GM23338 (cell line): ENCODE measurements around the gene RAPGEF4. TPM values are rescaled to one million over a fixed set of nuclear protein-coding genes. Genes with fewer than 3 reads are reported as not detected.

Source experiments
- ATAC-seq: fragments of 200-7000 bp; cut with Tn5 transposase; 3 replicates; pipeline ENCODE4 v1.9.1; 2020
- DNase-seq: peaks from one replicate; pipeline ENCODE4 v3.0.0-alpha.2; 2015; ENCODE audit warnings: low spot score
- H2AFZ ChIP-seq: fragments of 200-600 bp; sonication (generic); 2 replicates; pipeline ENCODE4 v1.8.0; 2016; ENCODE audit warnings: antibody characterized with exemption, mild to moderate bottlenecking, moderate library complexity
- H3F3A ChIP-seq: fragments of 200-600 bp; sonication (generic); replicated peaks from 2 replicates; pipeline ENCODE4 v1.8.0; 2017; ENCODE audit warnings: antibody characterized with exemption, mixed run types, low read depth
- H3K27ac ChIP-seq: fragments of 200-600 bp; sonication (generic); 2 replicates; pipeline ENCODE4 v1.6.1; 2016; ENCODE audit warnings: low read depth
- H3K27me3 ChIP-seq: fragments of 200-600 bp; sonication (generic); 2 replicates; pipeline ENCODE4 v1.8.0; 2016; ENCODE audit warnings: mild to moderate bottlenecking, mixed run types, moderate library complexity; ENCODE audit not compliant: insufficient read depth
- H3K36me3 ChIP-seq: fragments of 200-600 bp; sonication (generic); 2 replicates; pipeline ENCODE4 v1.8.0; 2016; ENCODE audit warnings: mild to moderate bottlenecking; ENCODE audit not compliant: insufficient read depth
- H3K4me1 ChIP-seq: fragments of 200-600 bp; sonication (generic); 2 replicates; pipeline ENCODE4 v1.8.0; 2016; ENCODE audit warnings: mild to moderate bottlenecking, moderate library complexity; ENCODE audit not compliant: insufficient read depth
- H3K4me2 ChIP-seq: fragments of 200-600 bp; sonication (generic); 2 replicates; pipeline ENCODE4 v1.7.1; 2017; ENCODE audit warnings: mixed run types
- H3K4me3 ChIP-seq: fragments of 200-600 bp; sonication (generic); 2 replicates; pipeline ENCODE4 v1.6.1; 2016; ENCODE audit warnings: mixed run types
- H3K79me2 ChIP-seq: fragments of 200-600 bp; sonication (generic); replicated peaks from 2 replicates; pipeline ENCODE4 v1.8.0; 2017; ENCODE audit warnings: mild to moderate bottlenecking; ENCODE audit not compliant: insufficient read depth
- H3K9me2 ChIP-seq: fragments of 200-600 bp; sonication (generic); 2 replicates; pipeline ENCODE4 v1.8.0; 2017; ENCODE audit not compliant: insufficient read depth
- H4K20me1 ChIP-seq: fragments of 200-600 bp; sonication (generic); replicated peaks from 2 replicates; pipeline ENCODE4 v1.8.0; 2017; ENCODE audit warnings: mild to moderate bottlenecking; ENCODE audit not compliant: insufficient read depth
- H3K27ac Mint-ChIP-seq: 2 replicates; pipeline ENCODE4 v1.8.0; 2020; ENCODE audit warnings: inconsistent platforms, mild to moderate bottlenecking, moderate library complexity, mixed read lengths
- H3K27me3 Mint-ChIP-seq: 3 replicates; pipeline ENCODE4 v1.8.0; 2022; ENCODE audit warnings: low read depth, mild to moderate bottlenecking, moderate library complexity, mixed read lengths, inconsistent platforms; ENCODE audit not compliant: insufficient read depth, poor library complexity
- H3K36me3 Mint-ChIP-seq: 3 replicates; pipeline ENCODE4 v1.8.0; 2021; ENCODE audit warnings: low read depth, mild to moderate bottlenecking, inconsistent platforms, moderate library complexity, mixed read lengths
- H3K4me1 Mint-ChIP-seq: 3 replicates; pipeline ENCODE4 v1.8.0; 2020; ENCODE audit warnings: mild to moderate bottlenecking, inconsistent platforms, mixed read lengths
- H3K4me3 Mint-ChIP-seq: 3 replicates; pipeline ENCODE4 v1.8.0; 2021; ENCODE audit warnings: moderate library complexity, mild to moderate bottlenecking, inconsistent platforms, mixed read lengths
- H3K9me3 Mint-ChIP-seq: 3 replicates; pipeline ENCODE4 v1.8.0; 2020; ENCODE audit warnings: moderate library complexity, mild to moderate bottlenecking, inconsistent platforms, mixed read lengths
- CREB1 ChIP-seq: fragments of 250-450 bp; sonication (Bioruptor Pico); IDR thresholded peaks from 2 replicates; pipeline ENCODE4 v1.5.0; 2020; ENCODE audit warnings: low read depth, mild to moderate bottlenecking, moderate library complexity
- CTCF ChIP-seq, 2 experiments: fragments of 200-600 bp in 1 of 2; sonication (generic) in 1 of 2; conservative IDR thresholded peaks; 2 replicates each; pipeline versions ENCODE4 v1.5.1 to v1.6.1; 2016 to 2017; ENCODE audit warnings: antibody characterized with exemption in 2 of 2, low read depth in 2 of 2, mild to moderate bottlenecking in 2 of 2, moderate library complexity in 1 of 2
- ETS1 ChIP-seq: IDR thresholded peaks from 2 replicates; pipeline ENCODE4 v1.6.1; 2016; ENCODE audit warnings: antibody characterized with exemption
- EZH2 ChIP-seq: fragments of 200-600 bp; sonication (generic); IDR thresholded peaks from one replicate; pipeline ENCODE4 v1.8.0; 2017; ENCODE audit warnings: antibody characterized with exemption, mild to moderate bottlenecking, low read depth; ENCODE audit not compliant: unreplicated experiment
- EZH2phosphoT487 ChIP-seq: fragments of 200-600 bp; sonication (generic); IDR thresholded peaks from one replicate; pipeline ENCODE4 v1.8.1; 2018; ENCODE audit warnings: antibody characterized with exemption; ENCODE audit not compliant: unreplicated experiment
- JUNB ChIP-seq: IDR thresholded peaks from one replicate; pipeline ENCODE4 v1.6.1; 2016; ENCODE audit warnings: antibody characterized with exemption; ENCODE audit not compliant: unreplicated experiment
- NANOG ChIP-seq: IDR thresholded peaks from 2 replicates; pipeline ENCODE4 v1.6.1; 2016; ENCODE audit warnings: antibody characterized with exemption, borderline replicate concordance
- POLR2AphosphoS5 ChIP-seq: IDR thresholded peaks from 2 replicates; pipeline ENCODE4 v1.6.1; 2016; ENCODE audit warnings: antibody characterized with exemption, low read depth
- STAT1 ChIP-seq: IDR thresholded peaks from one replicate; pipeline ENCODE4 v1.6.1; 2016; ENCODE audit warnings: antibody characterized with exemption; ENCODE audit not compliant: unreplicated experiment
- ZNF331 ChIP-seq: fragments of 250-450 bp; sonication (Bioruptor Pico); IDR thresholded peaks from 2 replicates; pipeline ENCODE4 v1.5.0; 2020; ENCODE audit warnings: low read depth, mild to moderate bottlenecking, moderate library complexity
- polyA plus RNA-seq: library from polyadenylated mRNA; unstranded; fragments of >200 nt; fragmentation: Nextera tagmentation; extraction: Ambion mirVana; gene quantifications from 2 replicates; pipeline ENCODE4 v1.2.1, GENCODE V29; 2016
- total RNA-seq: library from RNA; depleted of rRNA; stranded (reverse); fragments of >200 nt; shearing (Covaris generic); gene quantifications from 2 replicates; pipeline ENCODE4 v1.2.3, GENCODE V29; 2014
- TF ChIP-seq, protein P1 (sequence below): IDR thresholded peaks from one replicate; pipeline ENCODE4 v1.6.1; 2018; ENCODE audit warnings: antibody characterized with exemption; ENCODE audit not compliant: unreplicated experiment

RAPGEF4 gene
- total and polyA plus RNA-seq, 2 experiments from 2014 or later: 1.7 to 4.7 TPM

DNA sequence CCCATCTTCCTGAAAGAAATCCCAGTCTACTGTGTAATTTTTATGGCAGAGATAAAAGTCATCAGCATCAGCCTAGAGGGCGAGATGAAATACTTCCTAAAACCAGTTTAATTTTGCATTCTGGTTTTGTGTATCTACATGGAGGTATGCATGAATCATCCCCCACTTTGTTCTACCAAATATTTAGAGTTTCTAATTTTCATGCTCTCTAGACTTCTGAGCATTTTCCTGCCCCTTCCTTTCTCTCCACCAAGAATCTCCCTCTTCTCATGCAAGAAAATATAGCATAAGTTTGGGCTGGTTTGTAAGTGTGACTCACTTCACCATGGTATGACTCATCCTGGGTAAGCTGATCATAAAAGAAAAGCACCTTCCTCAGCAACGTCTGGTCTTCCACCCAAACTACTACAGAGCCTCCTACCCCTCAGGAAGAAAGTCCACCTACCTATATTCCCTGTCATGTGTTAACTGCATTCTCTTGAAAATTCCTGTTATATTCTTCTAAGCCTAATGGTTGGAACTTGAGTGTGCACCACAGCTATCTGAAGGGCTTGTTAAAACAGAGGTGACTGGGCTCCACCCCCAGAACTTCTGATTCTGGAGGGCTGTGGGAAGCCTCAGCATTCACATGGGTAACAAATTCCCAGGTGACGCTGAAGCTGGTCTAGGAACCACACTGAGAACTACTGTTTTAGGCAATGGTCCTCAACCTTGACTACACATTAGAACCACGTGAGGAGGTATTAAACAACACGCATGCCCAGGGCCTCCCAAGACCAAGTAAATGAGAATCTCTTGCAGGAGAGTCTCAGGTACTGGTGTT, 37.4 kb upstream of the RAPGEF4 start (continued):
- TF ChIP-seq, protein P1, sequence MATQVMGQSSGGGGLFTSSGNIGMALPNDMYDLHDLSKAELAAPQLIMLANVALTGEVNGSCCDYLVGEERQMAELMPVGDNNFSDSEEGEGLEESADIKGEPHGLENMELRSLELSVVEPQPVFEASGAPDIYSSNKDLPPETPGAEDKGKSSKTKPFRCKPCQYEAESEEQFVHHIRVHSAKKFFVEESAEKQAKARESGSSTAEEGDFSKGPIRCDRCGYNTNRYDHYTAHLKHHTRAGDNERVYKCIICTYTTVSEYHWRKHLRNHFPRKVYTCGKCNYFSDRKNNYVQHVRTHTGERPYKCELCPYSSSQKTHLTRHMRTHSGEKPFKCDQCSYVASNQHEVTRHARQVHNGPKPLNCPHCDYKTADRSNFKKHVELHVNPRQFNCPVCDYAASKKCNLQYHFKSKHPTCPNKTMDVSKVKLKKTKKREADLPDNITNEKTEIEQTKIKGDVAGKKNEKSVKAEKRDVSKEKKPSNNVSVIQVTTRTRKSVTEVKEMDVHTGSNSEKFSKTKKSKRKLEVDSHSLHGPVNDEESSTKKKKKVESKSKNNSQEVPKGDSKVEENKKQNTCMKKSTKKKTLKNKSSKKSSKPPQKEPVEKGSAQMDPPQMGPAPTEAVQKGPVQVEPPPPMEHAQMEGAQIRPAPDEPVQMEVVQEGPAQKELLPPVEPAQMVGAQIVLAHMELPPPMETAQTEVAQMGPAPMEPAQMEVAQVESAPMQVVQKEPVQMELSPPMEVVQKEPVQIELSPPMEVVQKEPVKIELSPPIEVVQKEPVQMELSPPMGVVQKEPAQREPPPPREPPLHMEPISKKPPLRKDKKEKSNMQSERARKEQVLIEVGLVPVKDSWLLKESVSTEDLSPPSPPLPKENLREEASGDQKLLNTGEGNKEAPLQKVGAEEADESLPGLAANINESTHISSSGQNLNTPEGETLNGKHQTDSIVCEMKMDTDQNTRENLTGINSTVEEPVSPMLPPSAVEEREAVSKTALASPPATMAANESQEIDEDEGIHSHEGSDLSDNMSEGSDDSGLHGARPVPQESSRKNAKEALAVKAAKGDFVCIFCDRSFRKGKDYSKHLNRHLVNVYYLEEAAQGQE: no peak

DNA sequence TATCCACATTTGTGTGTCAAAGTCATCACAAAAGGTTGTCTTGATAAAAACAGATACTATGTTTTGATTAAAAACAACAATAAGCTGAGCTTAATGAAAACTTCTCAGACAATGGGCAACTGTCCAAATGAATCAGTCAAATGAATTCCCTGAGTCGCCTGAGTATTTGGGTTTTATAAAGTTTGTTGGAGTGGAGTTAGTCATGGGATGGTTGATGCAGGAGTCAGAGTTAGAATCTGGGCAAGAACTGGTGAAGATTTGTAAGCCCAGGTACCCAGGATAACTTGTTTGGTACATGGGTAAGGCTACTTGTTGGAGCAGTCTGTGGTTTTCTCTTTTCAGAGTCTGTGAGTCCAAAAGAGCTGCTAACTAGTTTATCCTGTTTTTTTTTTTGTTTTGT, 34.4 kb upstream of the RAPGEF4 start:
- Histone ChIP-seq H3K4me1 (no peaks in the 10 kb centered on the region), H3K27ac (no peak overlapping the region), H3K27me3 (no peaks in the 10 kb centered on the region), H3K9me2 (no peaks in the 10 kb centered on the region), H3K36me3 (no peaks in the 10 kb centered on the region; the same call in 1 of the 2 replicates), H3K79me2 (no peaks in the 10 kb centered on the region), H3F3A (no peaks in the 10 kb centered on the region), H3K4me2 (no peak overlapping the region), H2AFZ (no peak overlapping the region), H3K4me3 (no peak overlapping the region), H4K20me1 (no peaks in the 10 kb centered on the region)
- Mint-ChIP-seq H3K27ac (no peak overlapping the region), H3K4me3 (no peak overlapping the region), H3K9me3 (peaks cover 15% of the 10 kb centered on the region), H3K36me3 (peaks cover 13% of the 10 kb centered on the region; the same call in 2 of the 3 replicates), H3K4me1 (no peaks in the 10 kb centered on the region), H3K27me3 (peaks cover 2% of the 10 kb centered on the region)
- DNase-seq (no peak), ATAC-seq (no peak)
- no peak for TF ChIP-seq JUNB
- TF ChIP-seq STAT1: no peak
- no peak for TF ChIP-seq ETS1
- no peak for TF ChIP-seq CTCF (conservative IDR thresholded peaks at IDR 0.05; ENCODE audit: low read depth in 2 of 2)
- TF ChIP-seq, protein P1: no peak
- TF ChIP-seq EZH2phosphoT487: no peak
- TF ChIP-seq POLR2AphosphoS5: no peak
- TF ChIP-seq ZNF331 (CRISPR knock-in tag): no peak
- TF ChIP-seq NANOG: no peak
- TF ChIP-seq CREB1 (CRISPR knock-in tag): no peak
- no peak for TF ChIP-seq EZH2
